ENCODE measurements around the gene KLK14. TPM values are rescaled to one million over a fixed set of nuclear protein-coding genes. Genes with fewer than 3 reads are reported as not detected.

KLK14 gene, protein sequence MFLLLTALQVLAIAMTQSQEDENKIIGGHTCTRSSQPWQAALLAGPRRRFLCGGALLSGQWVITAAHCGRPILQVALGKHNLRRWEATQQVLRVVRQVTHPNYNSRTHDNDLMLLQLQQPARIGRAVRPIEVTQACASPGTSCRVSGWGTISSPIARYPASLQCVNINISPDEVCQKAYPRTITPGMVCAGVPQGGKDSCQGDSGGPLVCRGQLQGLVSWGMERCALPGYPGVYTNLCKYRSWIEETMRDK
- total RNA-seq, result under 1 TPM in 1 of 2 experiments, not detected in 1; 0.57 TPM

DNA sequence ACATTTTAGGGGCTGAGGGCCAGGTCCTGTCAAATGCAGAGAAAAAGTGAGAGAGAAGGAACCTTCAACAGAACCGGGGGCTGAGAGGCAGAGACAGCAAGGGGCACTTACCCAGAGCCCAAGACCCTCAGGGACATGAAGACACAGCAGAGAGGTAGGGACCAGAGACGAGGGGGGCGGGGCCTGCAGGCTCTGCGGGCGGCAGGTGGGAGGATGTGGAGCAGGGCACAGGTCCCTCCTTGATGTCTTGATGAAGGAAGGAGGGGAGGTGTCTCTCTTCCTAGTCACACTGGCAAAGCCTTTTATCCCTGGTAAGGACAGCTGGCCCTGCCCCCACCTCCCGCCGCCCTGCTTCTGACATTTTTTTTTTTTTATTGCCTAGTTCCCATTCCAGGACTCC lies at the start of gene KLK14:
Gene KLK14 (minus strand): TSS at position 277 of the 400 bp plus-strand sequence. CDS start 273 bp downstream, at position 4.
- Mint-ChIP-seq H3K4me3 (no peak within 1 kb of the TSS), H3K36me3 (ENCODE audit: low read depth) (no peaks in the 10 kb centered on the region), H3K9me3 (ENCODE audit: insufficient read depth) (no peaks in the 10 kb centered on the region), H3K27ac (no peak within 1 kb of the TSS), H3K27me3 (ENCODE audit: low read depth) (no peaks in the 10 kb centered on the region), H3K4me1 (ENCODE audit: low read depth) (no peaks in the 10 kb centered on the region)
- DNase-seq (no peak), ATAC-seq (no peak)
- POLR2A ChIA-PET, result no interaction called here
- CTCF ChIA-PET, result no interaction called here

DNA sequence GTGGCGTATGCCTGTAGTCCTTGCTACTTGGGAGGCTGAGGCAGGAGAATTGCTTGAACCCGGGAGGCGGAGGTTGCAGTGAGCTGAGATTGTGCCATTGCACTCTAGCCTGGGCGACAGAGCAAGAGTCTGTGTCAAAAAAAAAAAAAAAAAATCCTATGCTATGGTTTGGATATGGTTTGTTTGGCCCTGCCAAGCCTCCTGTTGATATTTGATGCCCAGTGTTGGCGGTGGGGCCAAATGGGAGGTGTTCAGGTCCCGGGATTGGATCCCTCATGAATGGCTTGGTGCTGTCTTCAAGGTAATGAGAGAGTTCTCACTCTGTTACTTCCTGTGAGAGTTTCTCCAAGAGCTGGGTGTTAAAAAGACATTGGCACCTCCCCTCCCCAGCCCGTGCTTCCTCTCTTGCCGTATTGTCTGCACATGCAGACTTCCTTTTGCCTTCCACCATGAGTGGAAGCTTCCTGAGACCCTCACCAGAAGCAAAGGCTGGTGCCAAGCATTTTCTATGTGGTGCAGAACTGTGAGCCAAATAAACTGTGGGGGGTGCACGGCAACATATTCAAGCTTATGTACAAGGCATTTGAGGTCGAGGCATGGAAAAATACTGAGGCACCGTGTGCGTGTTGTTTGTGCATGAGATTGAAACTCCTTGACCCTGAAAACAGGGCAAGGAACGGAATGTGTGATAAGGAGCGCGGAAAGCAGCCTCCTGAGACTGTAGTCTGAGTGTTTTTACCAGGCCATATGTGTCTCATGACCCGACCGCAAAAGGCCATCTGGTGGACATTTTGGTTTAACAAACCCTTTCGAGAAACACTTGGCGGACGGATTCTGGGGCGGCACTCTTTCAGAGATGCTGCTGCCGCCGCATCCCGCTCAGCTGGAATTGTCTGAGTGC lies 49.3 kb upstream of the KLK14 start:
- peaks cover 13% of the 10 kb centered on the region for H3K36me3 Mint-ChIP-seq (ENCODE audit: low read depth)
- peak; percentile 60 for DNase-seq
- peaks cover 61% of the 10 kb centered on the region for H3K4me1 Mint-ChIP-seq (ENCODE audit: low read depth)
- peaks cover 8% of the 10 kb centered on the region for H3K27me3 Mint-ChIP-seq (ENCODE audit: low read depth)
- peaks cover 10% of the 10 kb centered on the region for H3K9me3 Mint-ChIP-seq (ENCODE audit: insufficient read depth)
- ATAC-seq, result peak; percentile 69
- H3K4me3 Mint-ChIP-seq, result peak overlapping the region; percentile 63
- CTCF ChIA-PET, result interaction anchor here (0.7 to 1.1 kb wide), 6 partner anchors 11 to 210 kb away, joined by 3 to 6 read pairs (median 4); no protein-coding TSS in a partner anchor
- peak overlapping the region; percentile 88 for H3K27ac Mint-ChIP-seq
- POLR2A ChIA-PET, result no interaction called here

DNA sequence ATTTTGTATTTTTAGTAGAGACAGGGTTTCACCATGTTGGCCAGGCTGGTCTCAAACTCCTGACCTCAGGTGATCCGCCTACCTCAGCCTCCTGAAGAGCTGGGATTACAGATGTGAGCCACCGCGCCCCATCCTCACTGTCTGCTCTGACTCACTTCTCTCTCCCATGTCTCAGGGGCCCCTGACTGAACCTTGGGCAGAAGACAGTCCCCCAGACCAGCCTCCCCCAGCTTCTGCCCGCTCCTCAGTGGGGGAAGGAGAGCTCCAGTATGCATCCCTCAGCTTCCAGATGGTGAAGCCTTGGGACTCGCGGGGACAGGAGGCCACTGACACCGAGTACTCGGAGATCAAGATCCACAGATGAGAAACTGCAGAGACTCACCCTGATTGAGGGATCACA lies 47.0 kb upstream of the KLK14 start:
- DNase-seq (no peak), ATAC-seq (no peak)
- Mint-ChIP-seq H3K9me3 (ENCODE audit: insufficient read depth) (peaks cover 1% of the 10 kb centered on the region), H3K36me3 (ENCODE audit: low read depth) (peaks cover 5% of the 10 kb centered on the region), H3K4me3 (no peak overlapping the region), H3K4me1 (ENCODE audit: low read depth) (peaks cover 66% of the 10 kb centered on the region), H3K27me3 (ENCODE audit: low read depth) (peaks cover 5% of the 10 kb centered on the region), H3K27ac (peak overlapping the region; percentile 33)
- POLR2A ChIA-PET, result no interaction called here
- CTCF ChIA-PET, result no interaction called here

DNA sequence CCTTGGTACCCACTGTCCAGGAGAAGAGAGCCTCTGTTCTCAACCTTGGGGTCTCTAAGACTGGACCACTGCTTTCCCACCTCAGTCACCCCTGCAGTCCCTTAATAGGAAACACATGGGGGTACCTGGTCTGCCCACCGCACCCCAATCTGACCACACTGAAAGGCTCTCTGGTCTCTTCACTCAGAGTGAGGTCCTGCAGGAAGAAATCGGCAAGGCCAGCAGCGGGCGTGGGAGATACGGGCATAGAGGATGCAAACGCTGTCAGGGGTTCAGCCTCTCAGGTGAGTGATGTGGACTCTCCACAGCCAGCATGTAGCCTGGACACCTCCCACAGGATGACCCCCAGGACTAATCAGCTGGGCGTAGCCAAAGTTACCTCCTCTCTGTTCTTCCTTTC lies 45.5 kb upstream of the KLK14 start:
- ATAC-seq (no peak), DNase-seq (no peak)
- CTCF ChIA-PET, result interaction anchor here (1.8 kb wide), 1 partner anchor 14 kb away, joined by 4 read pairs; no protein-coding TSS in a partner anchor
- POLR2A ChIA-PET, result no interaction called here
- H3K36me3 Mint-ChIP-seq (ENCODE audit: low read depth), result peaks cover 3% of the 10 kb centered on the region
- H3K27me3 Mint-ChIP-seq (ENCODE audit: low read depth), result peaks cover 3% of the 10 kb centered on the region
- H3K4me1 Mint-ChIP-seq (ENCODE audit: low read depth), result peaks cover 81% of the 10 kb centered on the region
- H3K27ac Mint-ChIP-seq, result peak overlapping the region; percentile 62
- no peaks in the 10 kb centered on the region for H3K9me3 Mint-ChIP-seq (ENCODE audit: insufficient read depth)
- no peak overlapping the region for H3K4me3 Mint-ChIP-seq

DNA sequence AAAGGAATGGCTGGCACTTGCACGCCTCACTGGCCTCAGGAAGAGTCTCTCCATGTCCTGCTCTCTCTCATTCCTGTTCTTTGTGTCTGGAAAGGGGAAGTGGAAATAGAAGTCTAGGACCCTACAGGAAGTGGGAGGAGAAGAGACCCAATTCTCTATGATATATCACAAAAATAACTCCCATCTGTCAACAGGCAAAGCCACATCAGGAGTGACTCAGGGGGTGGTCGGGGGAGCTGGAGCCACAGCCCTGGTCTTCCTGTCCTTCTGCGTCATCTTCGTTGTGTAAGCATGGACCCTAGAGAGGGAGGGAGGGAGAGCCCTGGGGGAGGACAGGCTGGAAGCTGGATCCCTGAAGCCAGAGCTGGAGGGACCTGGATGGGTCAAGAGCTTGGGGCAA lies 45.1 kb upstream of the KLK14 start:
- DNase-seq (no peak), ATAC-seq (no peak)
- ChIA-PET POLR2A (no interaction called here), CTCF (interaction anchor here (1.8 kb wide), 1 partner anchor 14 kb away, joined by 4 read pairs; no protein-coding TSS in a partner anchor)
- Mint-ChIP-seq H3K27me3 (ENCODE audit: low read depth) (peaks cover 3% of the 10 kb centered on the region), H3K4me3 (no peak overlapping the region), H3K4me1 (ENCODE audit: low read depth) (peaks cover 86% of the 10 kb centered on the region), H3K9me3 (ENCODE audit: insufficient read depth) (no peaks in the 10 kb centered on the region), H3K36me3 (ENCODE audit: low read depth) (peaks cover 3% of the 10 kb centered on the region), H3K27ac (peak overlapping the region; percentile 62)

DNA sequence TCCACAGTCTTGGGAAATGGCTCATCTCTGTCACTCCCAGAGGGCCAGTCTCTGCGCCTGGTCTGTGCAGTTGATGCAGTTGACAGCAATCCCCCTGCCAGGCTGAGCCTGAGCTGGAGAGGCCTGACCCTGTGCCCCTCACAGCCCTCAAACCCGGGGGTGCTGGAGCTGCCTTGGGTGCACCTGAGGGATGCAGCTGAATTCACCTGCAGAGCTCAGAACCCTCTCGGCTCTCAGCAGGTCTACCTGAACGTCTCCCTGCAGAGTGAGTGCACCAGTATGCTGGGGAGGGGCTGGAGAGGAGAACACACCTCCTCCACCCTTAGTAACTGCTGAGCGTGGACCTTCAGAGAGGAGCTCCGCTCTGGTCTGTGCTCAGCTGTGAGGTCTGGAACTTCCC lies 44.3 kb upstream of the KLK14 start:
- H3K4me3 Mint-ChIP-seq, result no peak overlapping the region
- H3K27ac Mint-ChIP-seq, result peak overlapping the region; percentile 12
- ChIA-PET POLR2A (no interaction called here), CTCF (interaction anchor here (1.8 kb wide), 1 partner anchor 13 kb away, joined by 4 read pairs; no protein-coding TSS in a partner anchor)
- H3K36me3 Mint-ChIP-seq (ENCODE audit: low read depth), result no peaks in the 10 kb centered on the region
- no peaks in the 10 kb centered on the region for H3K9me3 Mint-ChIP-seq (ENCODE audit: insufficient read depth)
- DNase-seq (no peak), ATAC-seq (no peak)
- H3K27me3 Mint-ChIP-seq (ENCODE audit: low read depth), result peaks cover 3% of the 10 kb centered on the region
- peaks cover 86% of the 10 kb centered on the region for H3K4me1 Mint-ChIP-seq (ENCODE audit: low read depth)

DNA sequence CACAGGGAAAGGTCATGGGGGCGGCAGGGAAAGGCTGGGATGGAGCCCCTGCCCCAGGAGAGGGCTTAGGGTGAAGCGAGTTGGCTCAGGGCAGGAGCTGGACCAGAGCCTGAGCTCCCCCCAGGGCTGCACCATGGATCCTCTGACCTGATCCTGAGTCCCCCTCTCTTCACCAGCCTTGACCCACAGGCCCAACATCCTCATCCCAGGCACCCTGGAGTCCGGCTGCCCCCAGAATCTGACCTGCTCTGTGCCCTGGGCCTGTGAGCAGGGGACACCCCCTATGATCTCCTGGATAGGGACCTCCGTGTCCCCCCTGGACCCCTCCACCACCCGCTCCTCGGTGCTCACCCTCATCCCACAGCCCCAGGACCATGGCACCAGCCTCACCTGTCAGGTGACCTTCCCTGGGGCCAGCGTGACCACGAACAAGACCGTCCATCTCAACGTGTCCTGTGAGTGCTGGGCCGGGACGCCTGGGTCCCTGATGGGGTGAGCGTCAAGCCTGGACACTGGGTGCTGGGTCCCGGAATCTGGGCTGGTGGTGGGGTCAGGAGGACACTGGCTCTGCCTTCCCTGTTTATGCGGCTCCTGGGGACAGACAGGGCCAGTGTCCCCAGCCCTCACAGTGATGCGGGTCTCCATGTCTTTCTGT lies 42.9 kb upstream of the KLK14 start:
- H3K4me3 Mint-ChIP-seq, result no peak overlapping the region
- DNase-seq (no peak), ATAC-seq (no peak)
- H3K9me3 Mint-ChIP-seq (ENCODE audit: insufficient read depth), result no peaks in the 10 kb centered on the region
- ChIA-PET POLR2A (no interaction called here), CTCF (no interaction called here)
- no peaks in the 10 kb centered on the region for H3K36me3 Mint-ChIP-seq (ENCODE audit: low read depth)
- H3K27me3 Mint-ChIP-seq (ENCODE audit: low read depth), result peaks cover 1% of the 10 kb centered on the region
- peaks cover 85% of the 10 kb centered on the region for H3K4me1 Mint-ChIP-seq (ENCODE audit: low read depth)
- no peak overlapping the region for H3K27ac Mint-ChIP-seq

DNA sequence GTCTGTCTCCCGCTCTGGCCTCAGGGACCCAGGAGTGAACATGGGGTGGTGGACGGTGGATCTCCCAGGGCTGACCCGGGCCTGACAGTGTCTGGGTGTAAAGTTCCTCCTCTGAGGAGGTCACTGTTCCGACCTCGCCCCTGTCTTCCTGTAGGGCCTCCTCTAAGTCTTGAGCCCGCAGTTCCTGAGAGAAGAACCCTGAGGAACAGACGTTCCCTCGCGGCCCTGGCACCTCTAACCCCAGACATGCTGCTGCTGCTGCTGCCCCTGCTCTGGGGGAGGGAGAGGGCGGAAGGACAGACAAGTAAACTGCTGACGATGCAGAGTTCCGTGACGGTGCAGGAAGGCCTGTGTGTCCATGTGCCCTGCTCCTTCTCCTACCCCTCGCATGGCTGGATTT lies 42.0 kb upstream of the KLK14 start, which contains the start of gene SIGLEC9:
Gene SIGLEC9 (plus strand): TSS at position 178 of the 400 bp plus-strand sequence. CDS start 69 bp downstream, at position 247.
- Mint-ChIP-seq H3K27ac (peak within 1 kb of the TSS; percentile 96), H3K4me1 (ENCODE audit: low read depth) (peaks cover 82% of the 10 kb centered on the region), H3K36me3 (ENCODE audit: low read depth) (no peaks in the 10 kb centered on the region), H3K27me3 (ENCODE audit: low read depth) (no peaks in the 10 kb centered on the region), H3K4me3 (peak within 1 kb of the TSS; percentile 55), H3K9me3 (ENCODE audit: insufficient read depth) (no peaks in the 10 kb centered on the region)
- ATAC-seq (no peak), DNase-seq (no peak)
- ChIA-PET POLR2A (no interaction called here), CTCF (no interaction called here)

DNA sequence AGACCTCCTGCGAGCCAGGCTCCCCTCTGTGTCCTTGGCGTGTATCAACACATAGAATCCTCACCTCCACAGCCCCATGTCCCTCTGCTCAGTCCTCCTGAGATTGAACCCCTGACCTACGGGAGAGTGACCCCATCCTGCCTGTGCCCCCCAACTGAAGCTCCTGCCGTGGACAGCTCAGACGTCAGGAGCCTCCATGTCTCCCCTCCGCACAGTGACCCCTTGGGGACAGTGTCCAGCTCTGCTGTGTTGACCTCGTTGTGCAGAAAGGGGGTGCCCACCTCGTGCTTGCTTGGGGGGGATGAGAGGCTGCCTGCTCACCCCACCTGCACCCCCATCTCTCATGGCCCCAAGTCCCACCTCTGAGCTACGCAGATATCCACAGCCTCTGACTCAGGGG lies 41.5 kb upstream of the KLK14 start:
- peak overlapping the region; percentile 96 for H3K27ac Mint-ChIP-seq
- H3K4me3 Mint-ChIP-seq, result peak overlapping the region; percentile 55
- H3K4me1 Mint-ChIP-seq (ENCODE audit: low read depth), result peaks cover 84% of the 10 kb centered on the region
- ChIA-PET POLR2A (no interaction called here), CTCF (no interaction called here)
- no peaks in the 10 kb centered on the region for H3K36me3 Mint-ChIP-seq (ENCODE audit: low read depth)
- ATAC-seq (no peak), DNase-seq (no peak)
- no peaks in the 10 kb centered on the region for H3K27me3 Mint-ChIP-seq (ENCODE audit: low read depth)
- H3K9me3 Mint-ChIP-seq (ENCODE audit: insufficient read depth), result no peaks in the 10 kb centered on the region

DNA sequence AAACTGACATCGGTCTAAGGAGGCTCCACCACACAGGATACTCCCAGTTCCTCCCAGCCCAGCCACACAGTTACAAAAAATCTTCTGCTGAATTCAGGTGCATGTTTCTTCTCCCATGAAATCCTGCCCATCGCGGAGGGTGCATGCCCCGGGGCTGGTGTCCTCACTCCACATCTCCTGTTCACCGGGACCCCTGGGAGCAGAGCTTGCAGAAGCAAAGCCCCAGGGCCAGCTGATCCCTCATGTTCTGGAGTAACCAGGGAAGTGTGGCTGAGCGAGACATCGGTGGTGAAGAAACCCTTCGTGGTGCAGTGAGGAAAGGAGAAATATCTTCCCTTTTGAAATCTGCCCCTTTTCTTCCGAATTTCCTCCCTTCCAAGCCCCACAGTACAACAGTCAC lies 41.1 kb upstream of the KLK14 start:
- Mint-ChIP-seq H3K27me3 (ENCODE audit: low read depth) (no peaks in the 10 kb centered on the region), H3K36me3 (ENCODE audit: low read depth) (no peaks in the 10 kb centered on the region), H3K4me3 (peak overlapping the region; percentile 55), H3K9me3 (ENCODE audit: insufficient read depth) (no peaks in the 10 kb centered on the region), H3K27ac (peak overlapping the region; percentile 96), H3K4me1 (ENCODE audit: low read depth) (peaks cover 84% of the 10 kb centered on the region)
- DNase-seq, result no peak
- ChIA-PET POLR2A (no interaction called here), CTCF (no interaction called here)
- no peak for ATAC-seq

DNA sequence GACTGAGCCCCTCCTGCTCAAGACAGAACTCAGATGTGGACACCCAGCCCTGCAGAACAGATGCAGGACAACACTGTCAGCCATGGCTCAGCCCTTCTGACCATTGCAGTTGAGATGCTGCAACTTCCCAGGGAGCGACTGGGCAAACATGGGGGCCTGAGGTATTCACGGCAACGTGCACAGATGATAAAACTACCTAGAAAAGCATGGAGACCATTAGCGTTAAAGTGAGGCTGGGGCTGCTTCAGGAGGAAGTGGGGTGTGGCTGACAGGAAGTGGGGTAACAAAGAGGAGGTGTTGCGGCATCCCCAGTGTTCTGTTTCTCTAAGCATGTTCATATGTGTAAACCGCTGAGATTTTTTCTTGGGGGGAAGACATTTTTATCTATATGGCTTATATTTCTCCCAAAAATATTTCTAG lies 40.7 kb upstream of the KLK14 start:
- peak; percentile 81 for DNase-seq
- no peaks in the 10 kb centered on the region for H3K36me3 Mint-ChIP-seq (ENCODE audit: low read depth)
- peak overlapping the region; percentile 55 for H3K4me3 Mint-ChIP-seq
- no peaks in the 10 kb centered on the region for H3K9me3 Mint-ChIP-seq (ENCODE audit: insufficient read depth)
- H3K27me3 Mint-ChIP-seq (ENCODE audit: low read depth), result no peaks in the 10 kb centered on the region
- ATAC-seq, result peak; percentile 80
- peak overlapping the region; percentile 96 for H3K27ac Mint-ChIP-seq
- ChIA-PET POLR2A (no interaction called here), CTCF (no interaction called here)
- H3K4me1 Mint-ChIP-seq (ENCODE audit: low read depth), result peaks cover 80% of the 10 kb centered on the region
